ENCODE measurements around the gene FAM83B. TPM values are rescaled to one million over a fixed set of nuclear protein-coding genes. Genes with fewer than 3 reads are reported as not detected.

Gene FAM83B
- total RNA-seq, 1 donor from 2014 or later: 0.63 TPM

DNA sequence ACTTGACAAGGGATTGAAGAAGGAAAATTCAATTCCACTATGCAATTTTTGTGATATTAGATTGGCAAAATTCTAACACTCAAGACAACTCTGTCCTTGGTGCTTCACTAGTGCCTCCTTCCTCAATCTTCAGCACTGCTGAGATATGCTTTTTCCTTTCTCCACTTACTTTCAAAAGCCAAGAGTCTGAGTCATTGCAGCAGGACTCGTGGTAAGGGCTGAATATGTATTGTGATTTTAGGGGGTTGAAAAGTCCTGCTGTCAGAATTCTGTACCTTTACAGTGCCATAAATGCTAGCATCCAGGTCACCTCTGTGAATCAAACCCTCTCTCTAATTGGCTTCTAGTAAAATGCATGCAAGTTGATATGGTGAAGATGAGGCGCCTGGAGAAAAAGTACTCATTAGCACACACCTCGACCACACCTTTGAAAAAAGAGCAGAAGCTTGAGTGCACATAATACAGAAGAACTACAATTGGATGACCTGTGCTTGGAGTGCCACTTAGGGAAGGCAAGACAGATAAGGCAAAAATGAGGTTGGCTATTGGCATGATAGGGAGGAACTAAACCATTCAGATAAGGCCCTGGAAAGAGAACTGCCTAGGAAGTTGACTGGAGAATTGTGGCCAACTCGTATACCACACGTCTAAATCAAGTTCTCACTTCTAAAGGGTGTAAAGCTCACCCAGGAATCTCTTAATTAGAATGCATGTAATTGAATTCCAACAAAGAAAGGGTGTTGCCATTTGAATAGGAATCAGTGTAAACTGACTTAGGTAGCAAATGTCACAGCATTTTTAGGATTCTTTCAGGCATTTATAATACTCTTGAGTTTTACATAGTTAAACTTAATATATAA lies 43.6 kb upstream of the FAM83B start:
- no peaks in the 10 kb centered on the region for H3K36me3 ChIP-seq
- H3K4me3 ChIP-seq: no peak overlapping the region
- TF ChIP-seq, protein P1, sequence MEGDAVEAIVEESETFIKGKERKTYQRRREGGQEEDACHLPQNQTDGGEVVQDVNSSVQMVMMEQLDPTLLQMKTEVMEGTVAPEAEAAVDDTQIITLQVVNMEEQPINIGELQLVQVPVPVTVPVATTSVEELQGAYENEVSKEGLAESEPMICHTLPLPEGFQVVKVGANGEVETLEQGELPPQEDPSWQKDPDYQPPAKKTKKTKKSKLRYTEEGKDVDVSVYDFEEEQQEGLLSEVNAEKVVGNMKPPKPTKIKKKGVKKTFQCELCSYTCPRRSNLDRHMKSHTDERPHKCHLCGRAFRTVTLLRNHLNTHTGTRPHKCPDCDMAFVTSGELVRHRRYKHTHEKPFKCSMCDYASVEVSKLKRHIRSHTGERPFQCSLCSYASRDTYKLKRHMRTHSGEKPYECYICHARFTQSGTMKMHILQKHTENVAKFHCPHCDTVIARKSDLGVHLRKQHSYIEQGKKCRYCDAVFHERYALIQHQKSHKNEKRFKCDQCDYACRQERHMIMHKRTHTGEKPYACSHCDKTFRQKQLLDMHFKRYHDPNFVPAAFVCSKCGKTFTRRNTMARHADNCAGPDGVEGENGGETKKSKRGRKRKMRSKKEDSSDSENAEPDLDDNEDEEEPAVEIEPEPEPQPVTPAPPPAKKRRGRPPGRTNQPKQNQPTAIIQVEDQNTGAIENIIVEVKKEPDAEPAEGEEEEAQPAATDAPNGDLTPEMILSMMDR (IDR thresholded peaks at IDR 0.05; ENCODE audit: borderline replicate concordance): no peak
- DNase-seq: no peak
- no peak overlapping the region for H3K27ac ChIP-seq (replicated peaks)
- intact Hi-C loops (cut with micrococcal nuclease): no loop called here
- no peaks in the 10 kb centered on the region for H3K27me3 ChIP-seq (ENCODE audit: low read depth)
- H3K9me3 ChIP-seq (replicated peaks): no peaks in the 10 kb centered on the region
- peaks cover 11% of the 10 kb centered on the region for H3K4me1 ChIP-seq

- no peak overlapping the region for H3K27ac ChIP-seq (replicated peaks)
- H3K4me3 ChIP-seq: no peak overlapping the region
- H3K27me3 ChIP-seq (ENCODE audit: low read depth): no peaks in the 10 kb centered on the region
- no peaks in the 10 kb centered on the region for H3K9me3 ChIP-seq (replicated peaks)
- TF ChIP-seq, protein P1 (IDR thresholded peaks at IDR 0.05; ENCODE audit: borderline replicate concordance): no peak
- no peaks in the 10 kb centered on the region for H3K36me3 ChIP-seq
- H3K4me1 ChIP-seq: peaks cover 11% of the 10 kb centered on the region
- intact Hi-C loops (cut with micrococcal nuclease): no loop called here
- DNase-seq: no peak
Measured at GRCh38 chr6:54805077-54805476, 41.5 kb upstream of the FAM83B start.

GRCh38 chr6:54810147-54810546 lies 36.4 kb upstream of the FAM83B start:
- TF ChIP-seq, protein P1 (IDR thresholded peaks at IDR 0.05; ENCODE audit: borderline replicate concordance): no peak
- intact Hi-C loops (cut with micrococcal nuclease): no loop called here
- H3K36me3 ChIP-seq: no peaks in the 10 kb centered on the region
- peaks cover 7% of the 10 kb centered on the region for H3K9me3 ChIP-seq (replicated peaks)
- no peak for DNase-seq
- H3K27me3 ChIP-seq (ENCODE audit: low read depth): no peaks in the 10 kb centered on the region
- H3K4me3 ChIP-seq: no peak overlapping the region
- no peak overlapping the region for H3K27ac ChIP-seq (replicated peaks)
- no peaks in the 10 kb centered on the region for H3K4me1 ChIP-seq

GRCh38 chr6:54813892-54814291 lies 32.7 kb upstream of the FAM83B start:
- Histone ChIP-seq H3K4me3 (no peak overlapping the region), H3K9me3 (replicated peaks) (peaks cover 12% of the 10 kb centered on the region), H3K27me3 (ENCODE audit: low read depth) (no peaks in the 10 kb centered on the region), H3K4me1 (no peaks in the 10 kb centered on the region), H3K36me3 (no peaks in the 10 kb centered on the region), H3K27ac (replicated peaks) (no peak overlapping the region)
- TF ChIP-seq, protein P1 (IDR thresholded peaks at IDR 0.05; ENCODE audit: borderline replicate concordance): no peak
- intact Hi-C loops (cut with micrococcal nuclease): no loop called here
- no peak for DNase-seq

GRCh38 chr6:54817236-54817635 lies 29.3 kb upstream of the FAM83B start:
- H3K36me3 ChIP-seq: no peaks in the 10 kb centered on the region
- no peak overlapping the region for H3K27ac ChIP-seq (replicated peaks)
- H3K4me3 ChIP-seq: no peak overlapping the region
- TF ChIP-seq, protein P1 (IDR thresholded peaks at IDR 0.05; ENCODE audit: borderline replicate concordance): no peak
- intact Hi-C loops (cut with micrococcal nuclease): no loop called here
- H3K4me1 ChIP-seq: no peaks in the 10 kb centered on the region
- H3K9me3 ChIP-seq (replicated peaks): peaks cover 43% of the 10 kb centered on the region
- H3K27me3 ChIP-seq (ENCODE audit: low read depth): no peaks in the 10 kb centered on the region
- DNase-seq: no peak
